SU-DHL-6 (cell line): Measurements from ENCODE around the gene CYBC1.

Experiments used
- H2AFZ ChIP-seq: fragments of 200-600 bp; sonication (generic); 2 replicates; pipeline ENCODE4 v1.6.1; 2014; ENCODE audit warnings: low read depth, mild to moderate bottlenecking, moderate library complexity, mixed read lengths, antibody characterized with exemption, low read length; ENCODE audit not compliant: severe bottlenecking
- H3F3A ChIP-seq: fragments of 200-600 bp; shearing (Covaris generic); 2 replicates; pipeline ENCODE4 v1.6.0; 2016; ENCODE audit warnings: antibody characterized with exemption, mild to moderate bottlenecking; ENCODE audit not compliant: insufficient read depth
- H3K27ac ChIP-seq: fragments of 200-600 bp; sonication (generic); 2 replicates; pipeline ENCODE4 v1.5.1; 2016; ENCODE audit warnings: low read depth, mild to moderate bottlenecking, low read length, moderate library complexity, mixed read lengths
- H3K27me3 ChIP-seq: fragments of 200-600 bp; sonication (generic), shearing (Covaris generic); 2 replicates; pipeline ENCODE4 v1.6.0; 2014; ENCODE audit warnings: mild to moderate bottlenecking, low read length
- H3K36me3 ChIP-seq: fragments of 200-600 bp; sonication (generic); 2 replicates; pipeline ENCODE4 v1.6.1; 2014; ENCODE audit warnings: mild to moderate bottlenecking, low read length, mixed read lengths
- H3K4me2 ChIP-seq: fragments of 300-600, 200-600 bp; shearing (Covaris generic), sonication (generic); 2 replicates; pipeline ENCODE4 v1.6.0; 2014; ENCODE audit warnings: low read length, low read depth, mild to moderate bottlenecking; ENCODE audit not compliant: poor library complexity, severe bottlenecking
- H3K4me3 ChIP-seq: fragments of 200-600 bp; sonication (generic); 2 replicates; pipeline ENCODE4 v1.5.1; 2014; ENCODE audit warnings: antibody characterized with exemption, low read length, mild to moderate bottlenecking, mixed read lengths; ENCODE audit not compliant: insufficient read depth, poor library complexity, severe bottlenecking
- H3K79me2 ChIP-seq: fragments of 200-600 bp; sonication (generic); 2 replicates; pipeline ENCODE4 v1.6.1; 2014; ENCODE audit warnings: mild to moderate bottlenecking, low read length, moderate library complexity; ENCODE audit not compliant: insufficient read depth
- H3K9ac ChIP-seq: fragments of 200-600 bp; sonication (generic); 2 replicates; pipeline ENCODE4 v1.7.0; 2014; ENCODE audit warnings: mild to moderate bottlenecking, low read length
- H3K9me2 ChIP-seq: fragments of 200-600 bp; sonication (generic); replicated peaks from 2 replicates; pipeline ENCODE4 v1.6.1; 2014; ENCODE audit warnings: low read length; ENCODE audit not compliant: insufficient read depth
- H3K9me3 ChIP-seq: fragments of 200-600 bp; sonication (generic); 2 replicates; pipeline ENCODE4 v1.6.1; 2014; ENCODE audit warnings: low read length, mixed read lengths; ENCODE audit not compliant: insufficient read depth
- H4K20me1 ChIP-seq: fragments of 200-600 bp; sonication (generic); 2 replicates; pipeline ENCODE4 v1.6.1; 2014; ENCODE audit warnings: low read depth, mild to moderate bottlenecking, antibody characterized with exemption, low read length, moderate library complexity, mixed read lengths
- CTCF ChIP-seq: fragments of 200-600 bp; sonication (generic); IDR thresholded peaks from one replicate; pipeline ENCODE4 v1.5.1; 2017; ENCODE audit warnings: antibody characterized with exemption, mild to moderate bottlenecking, low read length, moderate library complexity; ENCODE audit not compliant: insufficient read depth, poor library complexity, severe bottlenecking
- EZH2phosphoT487 ChIP-seq: fragments of 200-600 bp; sonication (generic), shearing (Covaris generic); conservative IDR thresholded peaks from 2 replicates; pipeline ENCODE4 v1.6.1; 2018; ENCODE audit warnings: mild to moderate bottlenecking, antibody characterized with exemption, low read length, moderate library complexity, mixed read lengths

The CYBC1 gene

GRCh38 chr17:82480318-82480717, 29.8 kb upstream of the CYBC1 start:
- H4K20me1 ChIP-seq, result no peaks in the 10 kb centered on the region
- H3K9ac ChIP-seq, result no peak overlapping the region
- H3K79me2 ChIP-seq, result no peaks in the 10 kb centered on the region
- no peak overlapping the region for H3K27ac ChIP-seq
- H3K4me3 ChIP-seq, result no peak overlapping the region
- H3K9me3 ChIP-seq, result no peaks in the 10 kb centered on the region
- H3K9me2 ChIP-seq, result no peaks in the 10 kb centered on the region
- no peaks in the 10 kb centered on the region for H3F3A ChIP-seq
- no peak overlapping the region for H2AFZ ChIP-seq
- TF ChIP-seq EZH2phosphoT487, result no peak
- no peak for TF ChIP-seq CTCF
- H3K27me3 ChIP-seq, result no peaks in the 10 kb centered on the region
- H3K36me3 ChIP-seq, result peaks cover 2% of the 10 kb centered on the region; the same call in 1 of the 2 replicates
- H3K4me2 ChIP-seq, result no peak overlapping the region

GRCh38 chr17:82479602-82480001, 29.1 kb upstream of the CYBC1 start:
- Histone ChIP-seq H2AFZ (no peak overlapping the region), H3K79me2 (no peaks in the 10 kb centered on the region), H4K20me1 (no peaks in the 10 kb centered on the region), H3K27ac (no peak overlapping the region), H3K4me2 (no peak overlapping the region), H3F3A (no peaks in the 10 kb centered on the region), H3K36me3 (peaks cover 2% of the 10 kb centered on the region; the same call in 1 of the 2 replicates), H3K9me3 (no peaks in the 10 kb centered on the region), H3K9me2 (no peaks in the 10 kb centered on the region), H3K9ac (no peak overlapping the region), H3K27me3 (no peaks in the 10 kb centered on the region), H3K4me3 (no peak overlapping the region)
- no peak for TF ChIP-seq EZH2phosphoT487
- TF ChIP-seq CTCF, result no peak

- Histone ChIP-seq H3K27ac (no peak overlapping the region), H4K20me1 (no peaks in the 10 kb centered on the region), H2AFZ (no peak overlapping the region), H3K9me2 (no peaks in the 10 kb centered on the region), H3K9ac (no peak overlapping the region), H3K36me3 (peaks cover 3% of the 10 kb centered on the region; the same call in 1 of the 2 replicates), H3K4me2 (no peak overlapping the region), H3F3A (no peaks in the 10 kb centered on the region), H3K27me3 (no peaks in the 10 kb centered on the region), H3K79me2 (no peaks in the 10 kb centered on the region), H3K9me3 (no peaks in the 10 kb centered on the region), H3K4me3 (no peak overlapping the region)
- TF ChIP-seq EZH2phosphoT487 (no peak), CTCF (no peak)
Observed at GRCh38 chr17:82477934-82478333, 27.4 kb upstream of the CYBC1 start.
